Calu3 (cell line): ENCODE measurements around the gene SMS. TPM values are rescaled to one million over a fixed set of nuclear protein-coding genes. Genes with fewer than 3 reads are reported as not detected.

ENCODE experiments used
- BruUV-seq: library from RNA; stranded (reverse); fragments of 400-500 nt; replicated peaks from 2 replicates; lab custom pipeline; 2021; lab: Mats Ljungman, UMichigan
- CTCF ChIA-PET: fragments of 300-600 bp; sonication (Branson Sonifier 250); formaldehyde crosslinking; loops from one replicate; lab custom pipeline; 2022; ENCODE audit warnings: antibody characterized with exemption; lab: Charles Lee
- DNase-seq: peaks from one replicate; pipeline ENCODE4 v3.0.0; 2022
- H3K27ac Mint-ChIP-seq: one replicate; pipeline ENCODE4 v1.8.0; 2022; ENCODE audit warnings: mixed read lengths; ENCODE audit not compliant: unreplicated experiment
- H3K27me3 Mint-ChIP-seq: one replicate; pipeline ENCODE4 v1.8.0; 2022; ENCODE audit warnings: mixed read lengths; ENCODE audit not compliant: unreplicated experiment
- H3K36me3 Mint-ChIP-seq: one replicate; pipeline ENCODE4 v1.8.0; 2022; ENCODE audit warnings: mild to moderate bottlenecking, moderate library complexity, mixed read lengths; ENCODE audit not compliant: insufficient read depth, unreplicated experiment
- H3K4me1 Mint-ChIP-seq: one replicate; pipeline ENCODE4 v1.8.0; 2022; ENCODE audit warnings: mild to moderate bottlenecking, low read depth, mixed read lengths; ENCODE audit not compliant: unreplicated experiment
- H3K4me3 Mint-ChIP-seq: one replicate; pipeline ENCODE4 v1.8.0; 2022; ENCODE audit warnings: mild to moderate bottlenecking, low read depth, moderate library complexity, mixed read lengths; ENCODE audit not compliant: unreplicated experiment
- H3K9me3 Mint-ChIP-seq: one replicate; pipeline ENCODE4 v1.8.0; 2022; ENCODE audit warnings: low read depth, mixed read lengths; ENCODE audit not compliant: unreplicated experiment
- CTCF ChIP-seq: fragments of 200-600 bp; IDR thresholded peaks from one replicate; pipeline ENCODE4 v1.8.0; 2022; ENCODE audit warnings: antibody characterized with exemption; ENCODE audit not compliant: unreplicated experiment
- intact Hi-C: fragments of 100-400 bp; cut with micrococcal nuclease; formaldehyde crosslinking; loops from one replicate; pipeline ENCODE4 v1.10.0; 2022; ENCODE audit not compliant: unreplicated experiment
- total RNA-seq: library from RNA; stranded (reverse); gene quantifications from 2 replicates; pipeline ENCODE4 v1.2.3, GENCODE V29; 2022

The SMS gene
- total RNA-seq, 1 experiment from 2014 or later, result 225 TPM

- intact Hi-C loops, result loop anchor here (5.0 kb wide), 1 partner anchor 147 kb away; no protein-coding TSS in a partner anchor
- no peak for TF ChIP-seq CTCF
- CTCF ChIA-PET, result no interaction called here
- no peaks in the 10 kb centered on the region for H3K9me3 Mint-ChIP-seq
- DNase-seq, result no peak
- peaks cover 59% of the 10 kb centered on the region for H3K36me3 Mint-ChIP-seq
- H3K27me3 Mint-ChIP-seq, result no peaks in the 10 kb centered on the region
- peaks cover 49% of the 10 kb centered on the region for H3K4me1 Mint-ChIP-seq
- peak overlapping the region; percentile 70 for H3K4me3 Mint-ChIP-seq
- H3K27ac Mint-ChIP-seq, result peak overlapping the region; percentile 86
- BruUV-seq, result no TSS peak
These were observed 3.7 kb downstream of the SMS start for GRCh38 chrX:21944136-21944615.

- Mint-ChIP-seq H3K27ac (peak overlapping the region; percentile 81), H3K4me3 (peak overlapping the region; percentile 61), H3K9me3 (no peaks in the 10 kb centered on the region), H3K4me1 (peaks cover 45% of the 10 kb centered on the region), H3K36me3 (peaks cover 43% of the 10 kb centered on the region), H3K27me3 (no peaks in the 10 kb centered on the region)
- intact Hi-C loops, result loop anchor here (2.0 kb wide), 1 partner anchor 26 kb away; no protein-coding TSS in a partner anchor
- CTCF ChIA-PET, result interaction anchor here (0.6 to 1.0 kb wide), 2 partner anchors 22 to 62 kb away, joined by 3 read pairs; no protein-coding TSS in a partner anchor
- no peak for TF ChIP-seq CTCF
- BruUV-seq, result no TSS peak
- no peak for DNase-seq
These were observed 6.6 kb downstream of the SMS start for GRCh38 chrX:21946925-21947641.

- no peaks in the 10 kb centered on the region for H3K27me3 Mint-ChIP-seq
- no peak for TF ChIP-seq CTCF
- H3K9me3 Mint-ChIP-seq, result no peaks in the 10 kb centered on the region
- peaks cover 42% of the 10 kb centered on the region for H3K36me3 Mint-ChIP-seq
- H3K27ac Mint-ChIP-seq, result peak overlapping the region; percentile 81
- peaks cover 46% of the 10 kb centered on the region for H3K4me1 Mint-ChIP-seq
- no TSS peak for BruUV-seq
- CTCF ChIA-PET, result no interaction called here
- H3K4me3 Mint-ChIP-seq, result peak overlapping the region; percentile 61
- intact Hi-C loops, result loop anchor here (2.0 kb wide), 1 partner anchor 25 kb away; no protein-coding TSS in a partner anchor
- no peak for DNase-seq
These were observed 7.2 kb downstream of the SMS start for GRCh38 chrX:21947671-21948070.

GRCh38 chrX:21948897-21949578, 8.5 kb downstream of the SMS start:
- H3K27me3 Mint-ChIP-seq, result no peaks in the 10 kb centered on the region
- CTCF ChIA-PET, result interaction anchor here (0.7 kb wide), 1 partner anchor 18 kb away, joined by 4 read pairs; no protein-coding TSS in a partner anchor

More at GRCh38 chrX:21948897-21949578, 8.5 kb downstream of the SMS start:
- DNase-seq, result no peak
- Mint-ChIP-seq H3K9me3 (no peaks in the 10 kb centered on the region), H3K4me3 (no peak overlapping the region), H3K36me3 (peaks cover 32% of the 10 kb centered on the region), H3K27ac (no peak overlapping the region), H3K4me1 (peaks cover 41% of the 10 kb centered on the region)
- no TSS peak for BruUV-seq
- intact Hi-C loops, result no loop called here
- no peak for TF ChIP-seq CTCF
